ENCODE results near the gene SULT4A1.

- no peak for TF ChIP-seq FOXA1 (IDR thresholded peaks at IDR 0.05)
- TF ChIP-seq SP1 (IDR thresholded peaks at IDR 0.05) = no peak
- TF ChIP-seq ARNT (IDR thresholded peaks at IDR 0.05) = no peak
- no peak for TF ChIP-seq SUZ12 (IDR thresholded peaks at IDR 0.05)
- TF ChIP-seq BHLHE40 (IDR thresholded peaks at IDR 0.05; ENCODE audit: borderline replicate concordance) = no peak
- TF ChIP-seq NFRKB (IDR thresholded peaks at IDR 0.05) = no peak
- TF ChIP-seq L3MBTL2 (conservative IDR thresholded peaks at IDR 0.05) = no peak
- no peak for TF ChIP-seq FOXM1 (IDR thresholded peaks at IDR 0.05; ENCODE audit: borderline replicate concordance)
- TF ChIP-seq FOXK2 (IDR thresholded peaks at IDR 0.05) = no peak
- TF ChIP-seq PKNOX1 (IDR thresholded peaks at IDR 0.05) = no peak
- no peak for TF ChIP-seq TARDBP (IDR thresholded peaks at IDR 0.05)
- TF ChIP-seq ZNF384 (IDR thresholded peaks at IDR 0.05) = no peak
- no peak for TF ChIP-seq ELF4 (IDR thresholded peaks at IDR 0.05)
- TF ChIP-seq CTBP1 (IDR thresholded peaks at IDR 0.05; ENCODE audit: borderline replicate concordance) = no peak
These were observed 1.5 kb downstream of the SULT4A1 start for GRCh38 chr22:43860831-43861230.

Data from HEK293T (cell line).